Mesodermal cell (in vitro differentiated cells): Measurements from ENCODE around the gene ABCG2.
A peak's percentile ranks its signal among the peaks of the same experiment; 100 is the strongest.

ENCODE experiments used
- H3K27ac ChIP-seq: 2 replicates; pipeline ENCODE4 v1.7.0; 2013; ENCODE audit warnings: mild to moderate bottlenecking, low read depth, low read length, moderate library complexity; ENCODE audit not compliant: severe bottlenecking
- H3K36me3 ChIP-seq: 2 replicates; pipeline ENCODE4 v1.7.1; 2013; ENCODE audit warnings: mild to moderate bottlenecking, low read length, moderate library complexity; ENCODE audit not compliant: control insufficient read depth, insufficient read depth
- H3K4me1 ChIP-seq: one replicate; pipeline ENCODE4 v1.7.1; 2013; ENCODE audit warnings: mild to moderate bottlenecking, low read length; ENCODE audit not compliant: insufficient read depth, control insufficient read depth, poor library complexity, severe bottlenecking
- H3K4me3 ChIP-seq: 2 replicates; pipeline ENCODE4 v1.7.0; 2013; ENCODE audit warnings: low read length, control low read depth, mild to moderate bottlenecking; ENCODE audit not compliant: insufficient read depth, poor library complexity, severe bottlenecking; ENCODE audit errors: extremely low read depth
- H3K9me3 ChIP-seq: 2 replicates; pipeline ENCODE4 v1.7.1; 2013; ENCODE audit warnings: mild to moderate bottlenecking, low read length, moderate library complexity; ENCODE audit not compliant: control insufficient read depth
- WGBS, 2 experiments: methylation state at CpG; one replicate each; pipeline ENCODE4 v1.1.5; 2013; ENCODE audit warnings: missing lambda C conversion rate in 2 of 2; ENCODE audit not compliant: insufficient coverage in 2 of 2; 5-methylcytosine and 5-hydroxymethylcytosine counted together

The ABCG2 gene

GRCh38 chr4:88189881-88190585, 31.6 kb upstream of the ABCG2 start:
- H3K4me1 ChIP-seq: no peaks in the 10 kb centered on the region
- peak overlapping the region; percentile 11 for H3K27ac ChIP-seq
- no peak overlapping the region for H3K4me3 ChIP-seq
- WGBS, 2 experiments: no CpG with 5 or more reads among the region's 3 CpGs
- no peaks in the 10 kb centered on the region for H3K9me3 ChIP-seq
- H3K36me3 ChIP-seq: no peaks in the 10 kb centered on the region

- Histone ChIP-seq H3K9me3 (no peaks in the 10 kb centered on the region), H3K4me1 (no peaks in the 10 kb centered on the region), H3K36me3 (no peaks in the 10 kb centered on the region), H3K4me3 (no peak overlapping the region), H3K27ac (no peak overlapping the region)
- WGBS, 2 experiments: no CpG with 5 or more reads among the region's 1 CpG
These were observed 30.9 kb upstream of the ABCG2 start for GRCh38 chr4:88189418-88189738.

- Histone ChIP-seq H3K36me3 (no peaks in the 10 kb centered on the region), H3K9me3 (no peaks in the 10 kb centered on the region), H3K4me1 (no peaks in the 10 kb centered on the region), H3K27ac (no peak overlapping the region), H3K4me3 (no peak overlapping the region)
- WGBS, 2 experiments: 100% methylated on average over 3 to 4 of the region's 6 CpGs
These were observed 30.4 kb upstream of the ABCG2 start for GRCh38 chr4:88188738-88189417.

- H3K4me3 ChIP-seq: no peak overlapping the region
These were observed 29.3 kb upstream of the ABCG2 start for GRCh38 chr4:88187766-88188165.

GRCh38 chr4:88185906-88186305, 27.5 kb upstream of the ABCG2 start:
- no peaks in the 10 kb centered on the region for H3K36me3 ChIP-seq
- H3K4me1 ChIP-seq: no peaks in the 10 kb centered on the region
- H3K9me3 ChIP-seq: no peaks in the 10 kb centered on the region
- H3K27ac ChIP-seq: no peak overlapping the region
- no peak overlapping the region for H3K4me3 ChIP-seq

More at GRCh38 chr4:88187766-88188165, 29.3 kb upstream of the ABCG2 start:
- 100% methylated on average over 1 of the region's 1 CpG; no CpG with 5 or more reads in 1 of the 2 experiments for WGBS, 2 experiments
- Histone ChIP-seq H3K9me3 (no peaks in the 10 kb centered on the region), H3K36me3 (no peaks in the 10 kb centered on the region), H3K27ac (no peak overlapping the region), H3K4me1 (no peaks in the 10 kb centered on the region)

GRCh38 chr4:88179261-88179660, 20.8 kb upstream of the ABCG2 start:
- Histone ChIP-seq H3K36me3 (no peaks in the 10 kb centered on the region), H3K27ac (no peak overlapping the region), H3K9me3 (no peaks in the 10 kb centered on the region), H3K4me1 (peaks cover 14% of the 10 kb centered on the region), H3K4me3 (no peak overlapping the region)
- 96 to 100% methylated on average over 2 to 3 of the region's 4 CpGs for WGBS, 2 experiments

GRCh38 chr4:88178626-88179231, 20.3 kb upstream of the ABCG2 start:
- H3K4me3 ChIP-seq: no peak overlapping the region
- H3K4me1 ChIP-seq: peaks cover 14% of the 10 kb centered on the region
- H3K9me3 ChIP-seq: no peaks in the 10 kb centered on the region
- H3K27ac ChIP-seq: peak overlapping the region; percentile 30
- 58% methylated on average over 2 of the region's 2 CpGs; no CpG with 5 or more reads in 1 of the 2 experiments for WGBS, 2 experiments
- no peaks in the 10 kb centered on the region for H3K36me3 ChIP-seq

GRCh38 chr4:88177983-88178625, 19.7 kb upstream of the ABCG2 start:
- 47 to 58% methylated on average over 4 of the region's 4 CpGs for WGBS, 2 experiments
- Histone ChIP-seq H3K4me1 (peaks cover 14% of the 10 kb centered on the region), H3K9me3 (no peaks in the 10 kb centered on the region), H3K27ac (peak overlapping the region; percentile 30), H3K4me3 (no peak overlapping the region), H3K36me3 (no peaks in the 10 kb centered on the region)

GRCh38 chr4:88172987-88173386, 14.5 kb upstream of the ABCG2 start:
- Histone ChIP-seq H3K4me3 (no peak overlapping the region), H3K4me1 (peaks cover 7% of the 10 kb centered on the region), H3K36me3 (no peaks in the 10 kb centered on the region), H3K27ac (no peak overlapping the region), H3K9me3 (no peaks in the 10 kb centered on the region)

GRCh38 chr4:88171206-88171605, 12.8 kb upstream of the ABCG2 start:
- no peak overlapping the region for H3K27ac ChIP-seq
- H3K4me1 ChIP-seq: no peaks in the 10 kb centered on the region
- WGBS, 2 experiments: no CpG with 5 or more reads among the region's 2 CpGs
- H3K9me3 ChIP-seq: no peaks in the 10 kb centered on the region
- H3K36me3 ChIP-seq: no peaks in the 10 kb centered on the region
- H3K4me3 ChIP-seq: no peak overlapping the region

- Histone ChIP-seq H3K27ac (no peak overlapping the region), H3K36me3 (no peaks in the 10 kb centered on the region), H3K4me3 (no peak overlapping the region), H3K9me3 (no peaks in the 10 kb centered on the region), H3K4me1 (no peaks in the 10 kb centered on the region)
- no CpG with 5 or more reads among the region's 2 CpGs for WGBS, 2 experiments
These were observed 10.9 kb upstream of the ABCG2 start for GRCh38 chr4:88169298-88169697.
